LNCAP (cell line): ENCODE data around the gene KCNK1.

Experiments
- CTCF ChIP-seq: fragments of 450-650 bp; IDR thresholded peaks from 2 replicates; pipeline ENCODE4 v1.5.1; 2017; ENCODE audit warnings: mild to moderate bottlenecking

KCNK1 gene

GRCh38 chr1:233613252-233614172 lies at the start of gene KCNK1:
Gene KCNK1 (plus strand): TSS chr1:233614106. CDS start chr1:233614172, 66 bp downstream.
- no peak for TF ChIP-seq CTCF

- no peak for TF ChIP-seq CTCF
These were observed 48.6 kb upstream of the KCNK1 start for GRCh38 chr1:233565313-233565712.

- no peak for TF ChIP-seq CTCF
These were observed 47.0 kb upstream of the KCNK1 start for GRCh38 chr1:233566886-233567285.

- no peak for TF ChIP-seq CTCF
These were observed 44.3 kb upstream of the KCNK1 start for GRCh38 chr1:233569636-233570035.

DNA sequence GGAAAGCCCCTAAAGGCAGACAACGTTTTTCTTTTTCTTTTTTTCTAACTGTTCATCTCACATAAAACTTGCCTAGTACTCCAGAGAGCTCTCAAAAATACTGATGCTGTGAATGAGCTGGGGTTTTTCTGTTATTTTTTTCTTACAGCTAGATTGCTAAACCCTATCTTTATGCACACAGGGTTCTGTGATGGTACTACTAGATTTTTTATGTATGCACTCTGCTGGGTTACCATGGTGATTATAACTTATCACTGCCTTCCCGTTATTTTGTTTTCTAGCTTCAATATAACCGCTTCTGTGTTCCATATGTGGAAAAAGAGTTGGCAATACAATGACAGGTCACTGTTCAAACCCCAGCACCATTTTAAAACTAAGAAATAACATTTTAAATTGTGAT lies 43.7 kb upstream of the KCNK1 start:
- TF ChIP-seq CTCF: no peak

DNA sequence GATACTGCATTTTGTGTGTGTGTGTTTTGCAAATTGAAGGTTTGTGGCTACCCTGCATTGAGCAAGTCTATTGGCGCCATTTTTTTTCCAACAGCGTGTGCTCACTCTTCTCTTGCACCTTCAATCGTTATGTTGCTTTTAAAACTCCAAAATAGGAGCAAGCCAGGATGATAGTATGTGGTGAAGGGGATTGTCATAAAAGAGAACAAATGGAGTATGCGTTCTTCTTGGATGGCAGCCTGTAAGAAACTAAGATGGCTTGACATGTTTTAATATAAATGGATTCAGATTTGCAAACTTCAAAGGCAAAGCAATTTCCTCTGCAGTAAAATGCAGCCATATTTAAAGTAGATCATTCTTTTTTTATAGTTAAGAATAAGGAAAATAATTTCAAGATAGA lies 43.2 kb upstream of the KCNK1 start:
- no peak for TF ChIP-seq CTCF

- no peak for TF ChIP-seq CTCF
These were observed 41.0 kb upstream of the KCNK1 start for GRCh38 chr1:233572896-233573295.

- TF ChIP-seq CTCF: no peak
These were observed 38.5 kb upstream of the KCNK1 start for GRCh38 chr1:233575450-233575849.
